Stimulated activated naive CD4-positive, alpha-beta T cell (primary cell): ENCODE results near the gene ADH4.
A peak's percentile ranks its signal among the peaks of the same experiment; 100 is the strongest.
"Not testable (repeated sequence)": the region's sequence is repeated elsewhere in the genome, so short reads cannot be mapped to it uniquely, and the experiment has no call there.

Experiments
- DNase-seq, 6 experiments: peaks; one replicate each; lab custom pipeline; 2025; lab: John Stamatoyannopoulos, UW

The ADH4 gene

GRCh38 chr4:99134586-99134985 lies 9.5 kb downstream of the ADH4 start:
- DNase-seq, result no peak

- DNase-seq, result no peak
These were observed 12.7 kb downstream of the ADH4 start for GRCh38 chr4:99131378-99131777.

- no peak for DNase-seq
These were observed 17.7 kb downstream of the ADH4 start for GRCh38 chr4:99126376-99126775.

- DNase-seq, result no peak
These were observed 23.1 kb downstream of the ADH4 start for GRCh38 chr4:99121008-99121407.

- DNase-seq, result no peak
These were observed 23.6 kb downstream of the ADH4 start for GRCh38 chr4:99120501-99120900.

- DNase-seq, result peak in 3 of 6 experiments; percentile 1 to 9 (median 5)
These were observed 26.0 kb downstream of the ADH4 start for GRCh38 chr4:99117876-99118693.

- not testable (repeated sequence) for DNase-seq
These were observed 26.8 kb downstream of the ADH4 start for GRCh38 chr4:99117122-99117841.

GRCh38 chr4:99109286-99109685 lies 34.8 kb downstream of the ADH4 start:
- not testable (repeated sequence) for DNase-seq

GRCh38 chr4:99104153-99104552 lies 39.9 kb downstream of the ADH4 start:
- no peak for DNase-seq

GRCh38 chr4:99103166-99103565 lies 40.9 kb downstream of the ADH4 start:
- DNase-seq, result no peak

- DNase-seq, result no peak
These were observed 41.5 kb downstream of the ADH4 start for GRCh38 chr4:99102634-99103033.

- no peak for DNase-seq
These were observed 43.2 kb downstream of the ADH4 start for GRCh38 chr4:99100876-99101275.

GRCh38 chr4:99099814-99100213 lies 44.3 kb downstream of the ADH4 start:
- DNase-seq, result not testable (repeated sequence)

- DNase-seq, result no peak
These were observed 44.8 kb downstream of the ADH4 start for GRCh38 chr4:99099311-99099710.

GRCh38 chr4:99091841-99092240 lies 52.3 kb downstream of the ADH4 start:
- not testable (repeated sequence) for DNase-seq

GRCh38 chr4:99091216-99091575 lies 52.9 kb downstream of the ADH4 start:
- no peak for DNase-seq

GRCh38 chr4:99090481-99091215 lies 53.4 kb downstream of the ADH4 start:
- DNase-seq, result no peak

GRCh38 chr4:99088481-99089365 lies 55.4 kb downstream of the ADH4 start, which contains the start of gene ADH5:
Gene ADH5 (minus strand): TSS chr4:99088788. CDS start chr4:99088700, 88 bp downstream.
- DNase-seq, result peak; percentile 80 to 92 (median 85)

GRCh38 chr4:99088023-99088449 lies 56.1 kb downstream of the ADH4 start:
- DNase-seq, result peak in 2 of 6 experiments; percentile 37 to 49

- DNase-seq, result no peak
These were observed 59.5 kb downstream of the ADH4 start for GRCh38 chr4:99084595-99084994.

GRCh38 chr4:99082192-99082591 lies 61.9 kb downstream of the ADH4 start:
- no peak for DNase-seq
